ENCODE measurements around the gene PADI3.
A peak's percentile ranks its signal among the peaks of the same experiment; 100 is the strongest.

The PADI3 gene

GRCh38 chr1:17258116-17258757, 9.3 kb downstream of the PADI3 start:
- TF ChIP-seq NFIC (IDR thresholded peaks at IDR 0.05), result no peak
- no peak for TF ChIP-seq TCF12 (IDR thresholded peaks at IDR 0.05; ENCODE audit: low read depth)
- no peak for TF ChIP-seq EGR1 (IDR thresholded peaks at IDR 0.05)
- TF ChIP-seq ZBTB7A (IDR thresholded peaks at IDR 0.05; ENCODE audit: low read depth), result no peak
- no peak for TF ChIP-seq EP300 (IDR thresholded peaks at IDR 0.05; ENCODE audit: borderline replicate concordance)
- 0 out of 2 replicates have a peak, but pooled peaks have one; percentile 8 for TF ChIP-seq CEBPB (IDR thresholded peaks at IDR 0.05)
- TF ChIP-seq, protein P1, sequence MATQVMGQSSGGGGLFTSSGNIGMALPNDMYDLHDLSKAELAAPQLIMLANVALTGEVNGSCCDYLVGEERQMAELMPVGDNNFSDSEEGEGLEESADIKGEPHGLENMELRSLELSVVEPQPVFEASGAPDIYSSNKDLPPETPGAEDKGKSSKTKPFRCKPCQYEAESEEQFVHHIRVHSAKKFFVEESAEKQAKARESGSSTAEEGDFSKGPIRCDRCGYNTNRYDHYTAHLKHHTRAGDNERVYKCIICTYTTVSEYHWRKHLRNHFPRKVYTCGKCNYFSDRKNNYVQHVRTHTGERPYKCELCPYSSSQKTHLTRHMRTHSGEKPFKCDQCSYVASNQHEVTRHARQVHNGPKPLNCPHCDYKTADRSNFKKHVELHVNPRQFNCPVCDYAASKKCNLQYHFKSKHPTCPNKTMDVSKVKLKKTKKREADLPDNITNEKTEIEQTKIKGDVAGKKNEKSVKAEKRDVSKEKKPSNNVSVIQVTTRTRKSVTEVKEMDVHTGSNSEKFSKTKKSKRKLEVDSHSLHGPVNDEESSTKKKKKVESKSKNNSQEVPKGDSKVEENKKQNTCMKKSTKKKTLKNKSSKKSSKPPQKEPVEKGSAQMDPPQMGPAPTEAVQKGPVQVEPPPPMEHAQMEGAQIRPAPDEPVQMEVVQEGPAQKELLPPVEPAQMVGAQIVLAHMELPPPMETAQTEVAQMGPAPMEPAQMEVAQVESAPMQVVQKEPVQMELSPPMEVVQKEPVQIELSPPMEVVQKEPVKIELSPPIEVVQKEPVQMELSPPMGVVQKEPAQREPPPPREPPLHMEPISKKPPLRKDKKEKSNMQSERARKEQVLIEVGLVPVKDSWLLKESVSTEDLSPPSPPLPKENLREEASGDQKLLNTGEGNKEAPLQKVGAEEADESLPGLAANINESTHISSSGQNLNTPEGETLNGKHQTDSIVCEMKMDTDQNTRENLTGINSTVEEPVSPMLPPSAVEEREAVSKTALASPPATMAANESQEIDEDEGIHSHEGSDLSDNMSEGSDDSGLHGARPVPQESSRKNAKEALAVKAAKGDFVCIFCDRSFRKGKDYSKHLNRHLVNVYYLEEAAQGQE (IDR thresholded peaks at IDR 0.05; ENCODE audit: low read depth), result no peak

DNA sequence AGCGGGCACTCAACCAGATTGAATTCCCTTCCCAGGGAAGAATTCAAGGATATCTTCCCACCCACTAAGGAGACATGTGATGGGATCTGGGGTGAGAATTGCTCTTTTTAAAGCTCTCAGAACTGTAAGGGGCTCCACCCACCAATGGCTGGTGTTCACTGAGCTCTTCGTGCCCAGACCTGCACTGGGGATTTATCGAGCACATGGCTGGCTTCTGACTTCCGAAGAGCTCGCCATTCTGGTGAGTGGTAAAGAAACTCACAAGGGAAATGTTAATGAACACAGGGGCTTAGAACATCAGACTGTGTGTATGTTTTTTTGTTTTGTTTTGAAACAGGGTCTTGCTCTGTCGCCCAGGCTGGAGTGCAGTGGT, 9.8 kb downstream of the PADI3 start:
- TF ChIP-seq CEBPB (IDR thresholded peaks at IDR 0.05) (no peak), YY1 (IDR thresholded peaks at IDR 0.05; ENCODE audit: low read depth) (no peak), FOXM1 (IDR thresholded peaks at IDR 0.05; ENCODE audit: borderline replicate concordance, low read depth) (no peak), RAD21 (IDR thresholded peaks at IDR 0.05; ENCODE audit: low read depth) (no peak), CREB1 (IDR thresholded peaks at IDR 0.05; ENCODE audit: low read depth) (no peak), TCF12 (IDR thresholded peaks at IDR 0.05; ENCODE audit: low read depth) (no peak), EGR1 (IDR thresholded peaks at IDR 0.05) (no peak)

DNA sequence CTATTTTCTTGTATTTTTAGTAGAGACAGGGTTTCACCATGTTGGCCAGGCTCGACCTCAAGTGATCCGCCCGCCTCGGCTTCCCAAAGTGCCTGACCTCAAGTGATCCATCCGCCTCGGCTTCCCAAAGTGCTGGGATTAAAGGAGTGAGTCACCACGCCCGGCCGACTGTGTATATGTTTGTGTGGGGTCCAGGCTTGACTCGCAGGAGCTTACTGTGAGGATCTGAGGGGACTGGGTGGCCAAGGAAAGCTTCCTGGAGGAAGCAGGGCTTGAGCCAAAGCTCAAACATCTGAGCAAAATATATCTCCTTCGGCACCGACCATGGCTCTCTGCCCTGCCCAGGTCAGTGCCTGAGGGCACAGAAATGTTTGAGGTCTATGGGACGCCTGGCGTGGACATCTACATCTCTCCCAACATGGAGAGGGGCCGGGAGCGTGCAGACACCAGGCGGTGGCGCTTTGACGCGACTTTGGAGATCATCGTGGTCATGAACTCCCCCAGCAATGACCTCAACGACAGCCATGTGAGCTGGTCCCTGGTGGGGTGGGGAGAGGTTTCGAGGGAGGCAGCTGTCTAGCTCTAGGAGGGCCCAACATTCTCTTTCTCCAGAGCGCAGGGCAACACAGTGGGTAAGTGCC, 10.5 kb downstream of the PADI3 start:
- no peak for TF ChIP-seq YY1 (IDR thresholded peaks at IDR 0.05; ENCODE audit: low read depth)
- no peak for TF ChIP-seq FOXM1 (IDR thresholded peaks at IDR 0.05; ENCODE audit: borderline replicate concordance, low read depth)
- no peak for TF ChIP-seq CEBPB (IDR thresholded peaks at IDR 0.05)

- no peak for TF ChIP-seq YY1 (IDR thresholded peaks at IDR 0.05; ENCODE audit: low read depth)
- TF ChIP-seq NFIC (IDR thresholded peaks at IDR 0.05), result no peak
- TF ChIP-seq ZBTB7A (IDR thresholded peaks at IDR 0.05; ENCODE audit: low read depth), result no peak
- no peak for TF ChIP-seq EGR1 (IDR thresholded peaks at IDR 0.05)
- TF ChIP-seq, protein P2, sequence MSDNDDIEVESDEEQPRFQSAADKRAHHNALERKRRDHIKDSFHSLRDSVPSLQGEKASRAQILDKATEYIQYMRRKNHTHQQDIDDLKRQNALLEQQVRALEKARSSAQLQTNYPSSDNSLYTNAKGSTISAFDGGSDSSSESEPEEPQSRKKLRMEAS (IDR thresholded peaks at IDR 0.05), result no peak
- TF ChIP-seq, protein P3, sequence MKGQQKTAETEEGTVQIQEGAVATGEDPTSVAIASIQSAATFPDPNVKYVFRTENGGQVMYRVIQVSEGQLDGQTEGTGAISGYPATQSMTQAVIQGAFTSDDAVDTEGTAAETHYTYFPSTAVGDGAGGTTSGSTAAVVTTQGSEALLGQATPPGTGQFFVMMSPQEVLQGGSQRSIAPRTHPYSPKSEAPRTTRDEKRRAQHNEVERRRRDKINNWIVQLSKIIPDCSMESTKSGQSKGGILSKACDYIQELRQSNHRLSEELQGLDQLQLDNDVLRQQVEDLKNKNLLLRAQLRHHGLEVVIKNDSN (IDR thresholded peaks at IDR 0.05), result peak; percentile 30; the same call in 1 of the 2 replicates
- TF ChIP-seq TAF1 (IDR thresholded peaks at IDR 0.05; ENCODE audit: low read depth), result no peak
- no peak for TF ChIP-seq RAD21 (IDR thresholded peaks at IDR 0.05; ENCODE audit: low read depth)
These were observed 11.4 kb downstream of the PADI3 start for GRCh38 chr1:17260264-17260663.

DNA sequence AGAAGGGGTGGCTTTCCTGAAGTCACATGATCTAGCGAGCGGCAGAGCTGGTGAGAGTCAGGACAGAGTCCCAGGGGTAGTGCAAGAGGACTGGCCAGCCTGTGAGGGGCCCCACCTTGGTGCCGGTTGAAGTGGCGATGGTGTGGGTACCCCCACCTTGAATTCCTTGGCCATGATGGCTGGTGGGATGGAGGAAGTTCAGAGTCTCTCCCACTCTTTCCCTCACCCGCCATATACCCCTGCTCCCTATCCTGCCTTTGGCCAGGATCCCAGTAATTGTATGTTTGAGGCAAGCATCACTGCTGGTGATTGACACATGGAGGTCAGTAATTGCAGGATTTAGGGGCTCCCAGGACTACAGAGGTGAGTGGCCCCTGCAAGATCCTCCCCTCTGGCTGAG, 11.8 kb downstream of the PADI3 start:
- TF ChIP-seq EP300 (IDR thresholded peaks at IDR 0.05; ENCODE audit: borderline replicate concordance), result no peak

DNA sequence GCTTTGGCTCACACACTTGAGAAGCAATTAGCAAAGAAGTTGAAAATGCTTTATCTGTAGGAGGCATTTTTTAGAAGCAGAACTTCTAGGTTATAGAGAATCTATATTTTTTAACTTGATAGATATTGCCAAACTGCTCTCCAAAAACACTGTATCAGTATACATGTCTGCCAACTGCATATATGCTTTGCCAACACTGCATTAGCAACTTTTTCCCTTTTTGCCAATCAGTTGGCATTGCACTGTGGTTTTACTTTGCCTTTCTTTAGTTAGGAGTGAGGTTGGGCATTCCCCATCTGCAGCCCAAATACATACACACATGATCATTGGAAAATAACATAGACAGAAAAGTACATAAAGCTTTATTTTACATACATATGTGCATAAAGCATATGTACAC, 15.0 kb downstream of the PADI3 start:
- TF ChIP-seq TEAD4 (IDR thresholded peaks at IDR 0.05) (no peak), ZBTB7A (IDR thresholded peaks at IDR 0.05; ENCODE audit: low read depth) (no peak), TAF1 (IDR thresholded peaks at IDR 0.05; ENCODE audit: low read depth) (no peak)

DNA sequence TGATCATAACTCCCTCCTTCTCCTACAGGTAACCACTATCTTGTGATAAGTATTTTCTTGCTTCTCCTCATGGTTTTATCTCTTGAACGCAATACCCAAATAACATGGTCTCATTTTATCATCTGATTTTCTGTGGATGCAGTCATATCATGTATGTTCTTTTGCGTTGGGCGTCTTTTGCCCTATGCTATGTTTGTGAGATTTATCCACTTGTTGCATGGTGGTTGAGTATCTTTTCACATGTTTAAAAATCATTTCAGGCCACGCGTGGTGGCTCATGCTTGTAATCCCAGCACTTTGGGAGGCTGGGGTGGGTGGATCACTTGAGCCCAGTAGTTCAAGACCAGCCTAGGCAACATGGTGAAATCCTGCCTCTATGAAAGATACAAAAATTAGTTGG, 15.6 kb downstream of the PADI3 start:
- TF ChIP-seq RAD21 (IDR thresholded peaks at IDR 0.05; ENCODE audit: low read depth) (no peak), FOXM1 (IDR thresholded peaks at IDR 0.05; ENCODE audit: borderline replicate concordance, low read depth) (no peak), NFIC (IDR thresholded peaks at IDR 0.05) (no peak), EGR1 (IDR thresholded peaks at IDR 0.05) (no peak), TAF1 (IDR thresholded peaks at IDR 0.05; ENCODE audit: low read depth) (no peak), TEAD4 (IDR thresholded peaks at IDR 0.05) (no peak), ZBTB7A (IDR thresholded peaks at IDR 0.05; ENCODE audit: low read depth) (no peak), TCF12 (IDR thresholded peaks at IDR 0.05; ENCODE audit: low read depth) (no peak), CEBPB (IDR thresholded peaks at IDR 0.05) (no peak), YY1 (IDR thresholded peaks at IDR 0.05; ENCODE audit: low read depth) (no peak), CREB1 (IDR thresholded peaks at IDR 0.05; ENCODE audit: low read depth) (no peak), EP300 (IDR thresholded peaks at IDR 0.05; ENCODE audit: borderline replicate concordance) (no peak)
- TF ChIP-seq, protein P3 (IDR thresholded peaks at IDR 0.05), result no peak
- TF ChIP-seq, protein P2 (IDR thresholded peaks at IDR 0.05), result no peak
- TF ChIP-seq, protein P1 (IDR thresholded peaks at IDR 0.05; ENCODE audit: low read depth), result no peak
